Progenitor cell of endocrine pancreas (in vitro differentiated cells): Measurements from ENCODE around the gene SYT1. TPM values are rescaled to one million over a fixed set of nuclear protein-coding genes. Genes with fewer than 3 reads are reported as not detected.

Source experiments
- DNase-seq: peaks from one replicate; pipeline ENCODE4 v3.0.0; 2021; ENCODE audit warnings: low spot score; ENCODE audit not compliant: unreplicated experiment
- H3K27ac Mint-ChIP-seq: 2 replicates; pipeline ENCODE4 v1.8.0; 2021; ENCODE audit warnings: mild to moderate bottlenecking, moderate library complexity, mixed read lengths
- H3K27me3 Mint-ChIP-seq: 2 replicates; pipeline ENCODE4 v1.8.0; 2021; ENCODE audit warnings: mixed read lengths
- H3K36me3 Mint-ChIP-seq: 2 replicates; pipeline ENCODE4 v1.8.0; 2022; ENCODE audit warnings: mixed read lengths; ENCODE audit not compliant: insufficient read depth
- H3K4me1 Mint-ChIP-seq: 2 replicates; pipeline ENCODE4 v1.8.0; 2021; ENCODE audit warnings: low read depth, mixed read lengths
- H3K4me3 Mint-ChIP-seq: 2 replicates; pipeline ENCODE4 v1.8.0; 2021; ENCODE audit warnings: low read depth, mild to moderate bottlenecking, moderate library complexity, mixed read lengths
- H3K9me3 Mint-ChIP-seq: 2 replicates; pipeline ENCODE4 v1.8.0; 2021; ENCODE audit warnings: low read depth, mixed read lengths
- CTCF ChIP-seq: fragments of 200-600 bp; sonication (generic); IDR thresholded peaks from one replicate; pipeline ENCODE4 v1.5.0; 2021; ENCODE audit warnings: antibody characterized with exemption, mild to moderate bottlenecking; ENCODE audit not compliant: unreplicated experiment
- total RNA-seq: library from RNA; stranded (reverse); gene quantifications from 2 replicates; pipeline ENCODE4 v1.2.1, GENCODE V29; 2021

SYT1 gene
- total RNA-seq, 1 donor from 2014 or later = 4.3 TPM

- Mint-ChIP-seq H3K27me3 (no peaks in the 10 kb centered on the region), H3K27ac (no peak overlapping the region), H3K36me3 (no peaks in the 10 kb centered on the region), H3K4me1 (peaks cover 6% of the 10 kb centered on the region), H3K9me3 (peaks cover 3% of the 10 kb centered on the region), H3K4me3 (no peak overlapping the region)
- no peak for TF ChIP-seq CTCF
- DNase-seq = no peak
These were observed 262.7 kb downstream of the SYT1 start for GRCh38 chr12:79127271-79127751.

GRCh38 chr12:79128956-79129355 is 264.4 kb downstream of the SYT1 start:
- H3K36me3 Mint-ChIP-seq = no peaks in the 10 kb centered on the region
- DNase-seq = no peak
- no peaks in the 10 kb centered on the region for H3K27me3 Mint-ChIP-seq
- peaks cover 6% of the 10 kb centered on the region for H3K4me1 Mint-ChIP-seq
- peaks cover 3% of the 10 kb centered on the region for H3K9me3 Mint-ChIP-seq
- no peak overlapping the region for H3K27ac Mint-ChIP-seq
- no peak overlapping the region for H3K4me3 Mint-ChIP-seq
- TF ChIP-seq CTCF = no peak

GRCh38 chr12:79138872-79139271 is 274.3 kb downstream of the SYT1 start:
- Mint-ChIP-seq H3K27me3 (no peaks in the 10 kb centered on the region), H3K36me3 (no peaks in the 10 kb centered on the region), H3K27ac (no peak overlapping the region), H3K9me3 (no peaks in the 10 kb centered on the region), H3K4me1 (no peaks in the 10 kb centered on the region), H3K4me3 (no peak overlapping the region)
- no peak for DNase-seq
- TF ChIP-seq CTCF = no peak

DNA sequence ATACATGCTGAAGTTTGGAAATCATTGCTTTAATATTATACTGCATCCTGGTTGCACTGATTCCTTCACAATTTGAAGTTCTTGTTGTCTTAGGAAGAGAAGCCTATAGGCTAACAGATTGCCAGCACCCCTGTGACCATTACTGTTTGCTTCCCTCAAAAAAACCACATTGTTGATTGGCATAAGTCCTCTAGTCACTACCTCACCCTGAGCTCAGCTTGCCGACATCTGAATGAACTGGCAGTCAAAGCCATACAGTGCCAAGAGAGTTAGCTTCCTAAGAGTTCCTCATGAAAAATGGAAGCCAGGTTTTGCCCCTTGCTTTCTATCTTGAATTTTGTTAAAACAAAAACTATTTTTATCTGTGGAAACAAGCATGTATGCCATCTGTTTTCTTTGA is 276.1 kb downstream of the SYT1 start:
- no peaks in the 10 kb centered on the region for H3K4me1 Mint-ChIP-seq
- TF ChIP-seq CTCF = no peak
- no peaks in the 10 kb centered on the region for H3K36me3 Mint-ChIP-seq
- H3K4me3 Mint-ChIP-seq = no peak overlapping the region
- no peak overlapping the region for H3K27ac Mint-ChIP-seq
- H3K9me3 Mint-ChIP-seq = no peaks in the 10 kb centered on the region
- H3K27me3 Mint-ChIP-seq = no peaks in the 10 kb centered on the region
- DNase-seq = no peak

- no peaks in the 10 kb centered on the region for H3K27me3 Mint-ChIP-seq
- no peak for TF ChIP-seq CTCF
- H3K4me1 Mint-ChIP-seq = no peaks in the 10 kb centered on the region
- H3K36me3 Mint-ChIP-seq = peaks cover 1% of the 10 kb centered on the region
- no peak for DNase-seq
- no peak overlapping the region for H3K27ac Mint-ChIP-seq
- peaks cover 6% of the 10 kb centered on the region for H3K9me3 Mint-ChIP-seq
- H3K4me3 Mint-ChIP-seq = no peak overlapping the region
These were observed 277.2 kb downstream of the SYT1 start for GRCh38 chr12:79141776-79142175.
